Testis (tissue), 2 donors: Measurements from ENCODE around the gene RPS6KL1.

Experiments
- POLR2A ChIP-seq: fragments of 450-650 bp; IDR thresholded peaks from one replicate; pipeline ENCODE4 v1.6.1; 2017; ENCODE audit warnings: antibody characterized with exemption, mild to moderate bottlenecking, moderate library complexity
- TF ChIP-seq, protein P1 (sequence below), 3 experiments: fragments of 450-650 bp in 2 of 3; fragments of 200-600 bp in 1 of 3; sonication (generic) in 1 of 3; IDR thresholded peaks; one replicate each; pipeline ENCODE4 v1.5.1; 2016 to 2019; ENCODE audit warnings: antibody characterized with exemption in 3 of 3, mild to moderate bottlenecking in 2 of 3, moderate library complexity in 1 of 3

- no peak for TF ChIP-seq POLR2A
- TF ChIP-seq, protein P1, sequence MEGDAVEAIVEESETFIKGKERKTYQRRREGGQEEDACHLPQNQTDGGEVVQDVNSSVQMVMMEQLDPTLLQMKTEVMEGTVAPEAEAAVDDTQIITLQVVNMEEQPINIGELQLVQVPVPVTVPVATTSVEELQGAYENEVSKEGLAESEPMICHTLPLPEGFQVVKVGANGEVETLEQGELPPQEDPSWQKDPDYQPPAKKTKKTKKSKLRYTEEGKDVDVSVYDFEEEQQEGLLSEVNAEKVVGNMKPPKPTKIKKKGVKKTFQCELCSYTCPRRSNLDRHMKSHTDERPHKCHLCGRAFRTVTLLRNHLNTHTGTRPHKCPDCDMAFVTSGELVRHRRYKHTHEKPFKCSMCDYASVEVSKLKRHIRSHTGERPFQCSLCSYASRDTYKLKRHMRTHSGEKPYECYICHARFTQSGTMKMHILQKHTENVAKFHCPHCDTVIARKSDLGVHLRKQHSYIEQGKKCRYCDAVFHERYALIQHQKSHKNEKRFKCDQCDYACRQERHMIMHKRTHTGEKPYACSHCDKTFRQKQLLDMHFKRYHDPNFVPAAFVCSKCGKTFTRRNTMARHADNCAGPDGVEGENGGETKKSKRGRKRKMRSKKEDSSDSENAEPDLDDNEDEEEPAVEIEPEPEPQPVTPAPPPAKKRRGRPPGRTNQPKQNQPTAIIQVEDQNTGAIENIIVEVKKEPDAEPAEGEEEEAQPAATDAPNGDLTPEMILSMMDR (IDR thresholded peaks at IDR 0.05), result no peak
Observed at GRCh38 chr14:74911221-74911620, 11.8 kb downstream of the RPS6KL1 start.
